ENCODE results near the gene TOR4A. TPM values are rescaled to one million over a fixed set of nuclear protein-coding genes. Genes with fewer than 3 reads are reported as not detected.
A peak's percentile ranks its signal among the peaks of the same experiment; 100 is the strongest.

TOR4A gene
- total RNA-seq, 1 donor from 2014 or later, result 37.7 TPM

DNA sequence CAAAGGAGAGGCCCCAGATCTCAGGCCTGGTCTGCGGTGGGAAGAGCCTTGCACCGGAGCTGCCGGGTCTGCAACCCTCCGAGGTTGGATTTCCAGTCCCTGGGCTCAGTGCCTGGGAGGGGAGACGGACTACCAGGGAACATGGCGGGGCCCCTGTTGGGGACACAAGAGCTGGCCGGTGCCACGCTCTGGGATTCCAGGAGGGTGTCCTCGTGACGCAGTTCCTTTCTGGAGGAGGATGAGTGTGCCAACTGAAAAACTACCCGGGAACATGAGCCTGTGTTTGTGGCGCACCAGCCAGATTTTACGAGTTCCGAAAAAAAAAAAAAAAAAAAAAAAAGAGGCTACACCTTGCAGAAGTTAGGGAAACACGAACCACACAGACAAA, 15.6 kb downstream of the TOR4A start:
- TF ChIP-seq, protein P1, sequence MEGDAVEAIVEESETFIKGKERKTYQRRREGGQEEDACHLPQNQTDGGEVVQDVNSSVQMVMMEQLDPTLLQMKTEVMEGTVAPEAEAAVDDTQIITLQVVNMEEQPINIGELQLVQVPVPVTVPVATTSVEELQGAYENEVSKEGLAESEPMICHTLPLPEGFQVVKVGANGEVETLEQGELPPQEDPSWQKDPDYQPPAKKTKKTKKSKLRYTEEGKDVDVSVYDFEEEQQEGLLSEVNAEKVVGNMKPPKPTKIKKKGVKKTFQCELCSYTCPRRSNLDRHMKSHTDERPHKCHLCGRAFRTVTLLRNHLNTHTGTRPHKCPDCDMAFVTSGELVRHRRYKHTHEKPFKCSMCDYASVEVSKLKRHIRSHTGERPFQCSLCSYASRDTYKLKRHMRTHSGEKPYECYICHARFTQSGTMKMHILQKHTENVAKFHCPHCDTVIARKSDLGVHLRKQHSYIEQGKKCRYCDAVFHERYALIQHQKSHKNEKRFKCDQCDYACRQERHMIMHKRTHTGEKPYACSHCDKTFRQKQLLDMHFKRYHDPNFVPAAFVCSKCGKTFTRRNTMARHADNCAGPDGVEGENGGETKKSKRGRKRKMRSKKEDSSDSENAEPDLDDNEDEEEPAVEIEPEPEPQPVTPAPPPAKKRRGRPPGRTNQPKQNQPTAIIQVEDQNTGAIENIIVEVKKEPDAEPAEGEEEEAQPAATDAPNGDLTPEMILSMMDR (IDR thresholded peaks at IDR 0.05; ENCODE audit: unreplicated experiment), result no peak
- Mint-ChIP-seq H3K36me3 (ENCODE audit: low read depth, unreplicated experiment) (peaks cover 4% of the 10 kb centered on the region), H3K9me3 (ENCODE audit: unreplicated experiment) (no peaks in the 10 kb centered on the region), H3K27me3 (ENCODE audit: unreplicated experiment) (peaks cover 11% of the 10 kb centered on the region), H3K4me1 (ENCODE audit: unreplicated experiment) (peaks cover 16% of the 10 kb centered on the region), H3K27ac (ENCODE audit: unreplicated experiment) (peak overlapping the region; percentile 36), H3K4me3 (ENCODE audit: unreplicated experiment) (no peak overlapping the region)
- no peak for DNase-seq (ENCODE audit: low spot score)

DNA sequence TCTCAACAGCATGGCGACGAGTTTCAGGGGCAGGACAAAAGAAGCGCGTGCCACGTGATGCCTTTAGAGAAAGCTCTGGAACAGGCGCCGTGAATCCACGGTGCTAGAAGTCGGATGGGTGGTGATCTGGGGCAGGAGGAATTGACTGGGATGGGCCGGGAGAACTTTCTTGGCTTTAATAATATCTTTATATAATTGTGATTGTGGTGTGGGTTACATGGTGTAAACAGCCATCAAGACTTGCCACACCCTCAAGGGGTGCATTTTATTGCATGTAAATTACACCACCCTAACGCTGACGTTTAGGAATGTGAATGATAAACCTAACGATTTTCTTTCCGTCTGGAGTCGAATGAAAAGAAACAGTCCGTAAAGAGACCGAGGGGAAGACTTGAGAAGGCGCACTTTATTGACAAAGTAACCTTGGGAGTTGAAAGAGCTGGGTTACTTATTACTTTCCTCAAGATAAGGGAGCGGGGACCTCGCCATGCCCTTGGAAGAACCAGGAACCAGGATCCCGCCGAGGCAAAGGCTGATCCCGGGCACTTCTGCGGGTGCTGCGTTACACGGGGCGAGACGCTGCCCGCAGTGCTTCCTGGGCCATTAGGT, 16.1 kb downstream of the TOR4A start:
- Mint-ChIP-seq H3K4me3 (ENCODE audit: unreplicated experiment) (no peak overlapping the region), H3K9me3 (ENCODE audit: unreplicated experiment) (no peaks in the 10 kb centered on the region), H3K27ac (ENCODE audit: unreplicated experiment) (no peak overlapping the region), H3K4me1 (ENCODE audit: unreplicated experiment) (peaks cover 19% of the 10 kb centered on the region), H3K27me3 (ENCODE audit: unreplicated experiment) (peaks cover 11% of the 10 kb centered on the region), H3K36me3 (ENCODE audit: low read depth, unreplicated experiment) (peaks cover 4% of the 10 kb centered on the region)
- TF ChIP-seq, protein P1 (IDR thresholded peaks at IDR 0.05; ENCODE audit: unreplicated experiment), result no peak
- DNase-seq (ENCODE audit: low spot score), result no peak

DNA sequence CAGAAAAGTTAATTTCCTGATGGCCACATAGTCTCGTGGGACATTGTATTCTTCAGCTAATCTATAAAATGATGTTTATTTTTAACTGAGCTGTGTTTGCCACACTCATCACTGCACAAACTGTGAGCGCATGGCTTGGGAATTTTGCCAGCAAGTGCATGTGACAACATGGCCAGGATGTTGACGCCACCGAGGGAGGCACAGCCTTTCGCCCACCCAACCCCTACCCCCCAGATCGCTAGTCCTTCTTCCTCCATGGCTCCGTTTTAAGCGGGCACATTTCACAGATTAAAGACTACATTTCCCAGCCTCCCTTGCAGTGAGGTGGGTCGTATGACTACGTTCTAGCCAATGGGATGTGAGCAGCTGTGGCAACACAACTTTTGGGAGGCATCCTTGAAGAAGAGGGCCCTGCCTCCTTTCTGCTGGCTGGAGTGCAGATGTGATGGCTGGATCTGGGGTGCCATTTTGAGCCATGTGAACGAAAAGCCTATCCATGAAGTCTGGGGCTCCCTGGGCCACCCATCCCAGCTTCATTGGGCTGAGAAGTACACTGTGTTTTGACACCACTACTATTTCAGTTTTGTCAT, 16.7 kb downstream of the TOR4A start:
- TF ChIP-seq, protein P1 (IDR thresholded peaks at IDR 0.05; ENCODE audit: unreplicated experiment), result no peak
- Mint-ChIP-seq H3K27me3 (ENCODE audit: unreplicated experiment) (peaks cover 11% of the 10 kb centered on the region), H3K4me1 (ENCODE audit: unreplicated experiment) (peaks cover 24% of the 10 kb centered on the region), H3K4me3 (ENCODE audit: unreplicated experiment) (peak overlapping the region; percentile 84), H3K9me3 (ENCODE audit: unreplicated experiment) (no peaks in the 10 kb centered on the region), H3K27ac (ENCODE audit: unreplicated experiment) (peak overlapping the region; percentile 82), H3K36me3 (ENCODE audit: low read depth, unreplicated experiment) (peaks cover 10% of the 10 kb centered on the region)
- peak; percentile 29 for DNase-seq (ENCODE audit: low spot score)

DNA sequence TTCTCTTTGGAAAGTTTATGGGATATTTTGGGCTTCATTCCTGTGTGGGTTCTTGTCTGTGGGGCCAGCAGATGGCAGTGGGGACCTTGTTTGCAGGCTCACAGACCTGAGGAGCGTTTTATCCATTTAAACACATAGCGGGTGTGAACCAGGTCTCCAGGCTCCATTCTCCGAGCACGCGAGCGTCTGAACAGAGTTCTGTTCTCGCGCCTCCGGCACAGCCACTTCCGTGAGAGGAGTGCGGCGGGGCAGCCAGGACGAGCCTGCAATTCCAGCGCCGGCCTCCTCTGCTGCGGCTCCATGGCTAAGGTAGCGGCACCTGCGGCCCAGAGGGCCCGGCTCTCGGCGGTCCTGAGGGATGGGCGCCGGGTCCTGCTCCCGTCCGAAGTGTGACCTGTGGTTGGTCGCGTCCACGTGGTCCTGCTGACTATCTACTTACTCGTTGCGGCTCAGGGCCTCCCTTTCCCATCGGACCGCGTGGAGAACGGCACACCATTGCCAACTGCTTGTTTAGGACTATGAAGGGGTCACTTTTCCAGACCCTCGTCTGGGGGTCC, 17.2 kb downstream of the TOR4A start:
- DNase-seq (ENCODE audit: low spot score), result peak; percentile 36
- peaks cover 11% of the 10 kb centered on the region for H3K27me3 Mint-ChIP-seq (ENCODE audit: unreplicated experiment)

More for the DNA sequence above, 17.2 kb downstream of the TOR4A start:
- peaks cover 28% of the 10 kb centered on the region for H3K4me1 Mint-ChIP-seq (ENCODE audit: unreplicated experiment)
- H3K9me3 Mint-ChIP-seq (ENCODE audit: unreplicated experiment), result no peaks in the 10 kb centered on the region
- H3K36me3 Mint-ChIP-seq (ENCODE audit: low read depth, unreplicated experiment), result peaks cover 14% of the 10 kb centered on the region
- peak overlapping the region; percentile 84 for H3K4me3 Mint-ChIP-seq (ENCODE audit: unreplicated experiment)
- TF ChIP-seq, protein P1 (IDR thresholded peaks at IDR 0.05; ENCODE audit: unreplicated experiment), result no peak
- H3K27ac Mint-ChIP-seq (ENCODE audit: unreplicated experiment), result peak overlapping the region; percentile 82
